ENCODE data around the gene CEACAM8. TPM values are rescaled to one million over a fixed set of nuclear protein-coding genes. Genes with fewer than 3 reads are reported as not detected.
"Not testable (repeated sequence)": the region's sequence is repeated elsewhere in the genome, so short reads cannot be mapped to it uniquely, and the experiment has no call there.

Gene CEACAM8
- total RNA-seq, 4 donors from 2014 or later, result 0.32 to 1.5 TPM; not detected in 2

GRCh38 chr19:42552086-42553065 is 42.3 kb downstream of the CEACAM8 start:
- Histone ChIP-seq H3K4me1 (peaks cover 0 to 3% (median 0%) of the 10 kb centered on the region in 4 donors), H3K27ac (no peak overlapping the region), H3K4me3 (no peak overlapping the region), H3K27me3 (peaks cover 5% of the 10 kb centered on the region), H3K36me3 (no peaks in the 10 kb centered on the region), H3K9me3 (no peaks in the 10 kb centered on the region)
- no peak for TF ChIP-seq CTCF (IDR thresholded peaks at IDR 0.05)
- TF ChIP-seq POLR2A (IDR thresholded peaks at IDR 0.05), result no peak
- no peak for TF ChIP-seq POLR2AphosphoS5 (IDR thresholded peaks at IDR 0.05)
- no peak for TF ChIP-seq EP300 (IDR thresholded peaks at IDR 0.05; ENCODE audit: low read depth)
- in situ Hi-C loops (cut with MboI; ENCODE audit: low pct_ligation_motif_present in 1 of 4, low pct_unique_long_range_greater_than_20kb in 1 of 4, low sequenced_read_pairs in 3 of 4) (loop anchor here in 1 of 4 donors (10.0 kb wide), 1 partner anchor 52 kb away; no protein-coding TSS in a partner anchor), intact Hi-C loops (cut with DNase I; ENCODE audit: low total_unique reads) (no loop called here)
- no peak for DNase-seq
- WGBS, 2 donors (ENCODE audit: low coverage in 1 of 2), result 60% methylated on average over 8 of the region's 8 CpGs; no CpG with 5 or more reads in 1 of the 2 donors

- H3K4me1 ChIP-seq; DNase-seq; intact Hi-C loops (cut with DNase I; ENCODE audit: low total_unique reads); H3K27me3 ChIP-seq; H3K4me3 ChIP-seq; H3K9me3 ChIP-seq; H3K36me3 ChIP-seq; H3K27ac ChIP-seq: not testable (repeated sequence)
- in situ Hi-C loops (cut with MboI; ENCODE audit: low pct_ligation_motif_present in 1 of 4, low pct_unique_long_range_greater_than_20kb in 1 of 4, low sequenced_read_pairs in 3 of 4), result loop anchor here in 1 of 4 donors (10.0 kb wide), 1 partner anchor 54 kb away; no protein-coding TSS in a partner anchor
- 91% methylated on average over 6 of the region's 6 CpGs; no CpG with 5 or more reads in 1 of the 2 donors for WGBS, 2 donors (ENCODE audit: low coverage in 1 of 2)
Observed at GRCh38 chr19:42550521-42550920, 44.2 kb downstream of the CEACAM8 start.

- in situ Hi-C loops (cut with MboI; ENCODE audit: low pct_ligation_motif_present in 1 of 4, low pct_unique_long_range_greater_than_20kb in 1 of 4, low sequenced_read_pairs in 3 of 4); DNase-seq; H3K9me3 ChIP-seq; H3K4me3 ChIP-seq; H3K4me1 ChIP-seq; H3K27ac ChIP-seq; H3K36me3 ChIP-seq; H3K27me3 ChIP-seq; intact Hi-C loops (cut with DNase I; ENCODE audit: low total_unique reads): not testable (repeated sequence)
- 94% methylated on average over 1 of the region's 1 CpG; no CpG with 5 or more reads in 1 of the 2 donors for WGBS, 2 donors (ENCODE audit: low coverage in 1 of 2)
Observed at GRCh38 chr19:42549067-42549466, 45.7 kb downstream of the CEACAM8 start.

- Histone ChIP-seq H3K4me3 (no peak overlapping the region), H3K9me3 (no peaks in the 10 kb centered on the region), H3K4me1 (no peaks in the 10 kb centered on the region), H3K36me3 (no peaks in the 10 kb centered on the region), H3K27ac (no peak overlapping the region), H3K27me3 (peaks cover 5% of the 10 kb centered on the region)
- intact Hi-C loops (cut with DNase I; ENCODE audit: low total_unique reads), result no loop called here
- no peak for DNase-seq
- WGBS, 2 donors (ENCODE audit: low coverage in 1 of 2), result 70 to 83% methylated on average over 3 to 4 of the region's 4 CpGs
- TF ChIP-seq POLR2A (IDR thresholded peaks at IDR 0.05) (no peak), CTCF (IDR thresholded peaks at IDR 0.05) (no peak), POLR2AphosphoS5 (IDR thresholded peaks at IDR 0.05) (no peak), EP300 (IDR thresholded peaks at IDR 0.05; ENCODE audit: low read depth) (no peak)
- in situ Hi-C loops (cut with MboI; ENCODE audit: low pct_ligation_motif_present in 1 of 4, low pct_unique_long_range_greater_than_20kb in 1 of 4, low sequenced_read_pairs in 3 of 4), result no loop called here
Observed at GRCh38 chr19:42548552-42548951, 46.2 kb downstream of the CEACAM8 start.

- Histone ChIP-seq H3K4me1 (no peaks in the 10 kb centered on the region), H3K36me3 (no peaks in the 10 kb centered on the region), H3K27ac (no peak overlapping the region), H3K27me3 (peaks cover 5% of the 10 kb centered on the region), H3K9me3 (no peaks in the 10 kb centered on the region), H3K4me3 (no peak overlapping the region)
- DNase-seq, result no peak
- no peak for TF ChIP-seq CTCF (IDR thresholded peaks at IDR 0.05)
- no peak for TF ChIP-seq POLR2AphosphoS5 (IDR thresholded peaks at IDR 0.05)
- TF ChIP-seq EP300 (IDR thresholded peaks at IDR 0.05; ENCODE audit: low read depth), result no peak
- no peak for TF ChIP-seq POLR2A (IDR thresholded peaks at IDR 0.05)
- intact Hi-C loops (cut with DNase I; ENCODE audit: low total_unique reads) (no loop called here), in situ Hi-C loops (cut with MboI; ENCODE audit: low pct_ligation_motif_present in 1 of 4, low pct_unique_long_range_greater_than_20kb in 1 of 4, low sequenced_read_pairs in 3 of 4) (no loop called here)
- WGBS, 2 donors (ENCODE audit: low coverage in 1 of 2), result 51 to 83% methylated on average over 1 to 2 of the region's 2 CpGs
Observed at GRCh38 chr19:42547929-42548328, 46.8 kb downstream of the CEACAM8 start.

Measured in transverse colon (tissue), 4 donors.